ENCODE data around the gene SEC11A.

The SEC11A gene

GRCh38 chr15:84715441-84716035 lies 401 bp downstream of the SEC11A start:
- H3K4me3 ChIP-seq (ENCODE audit: low read depth in 1 of 2, low read length in 2 of 2) = peak overlapping the region; percentile 98 to 99
- no peaks in the 10 kb centered on the region for H3K27me3 ChIP-seq (ENCODE audit: insufficient read depth, low read length, poor library complexity)
- peaks cover 5% of the 10 kb centered on the region for H3K36me3 ChIP-seq (ENCODE audit: insufficient read depth, low read length)
- ATAC-seq (ENCODE audit: insufficient read depth, low read depth) (peak; percentile 8; the same call in 1 of the 3 replicates), DNase-seq (peak; percentile 46)
- H2AFZ ChIP-seq (ENCODE audit: low read depth, low read length) = peak overlapping the region; percentile 98
- H4K20me1 ChIP-seq (ENCODE audit: insufficient read depth, low read length) = peaks cover 9% of the 10 kb centered on the region; the same call in 1 of the 2 replicates
- peaks cover 57% of the 10 kb centered on the region for H3K79me2 ChIP-seq (ENCODE audit: insufficient read depth, low read length)
- TF ChIP-seq EZH2 (IDR thresholded peaks at IDR 0.05; ENCODE audit: borderline replicate concordance, low read depth, low read length, severe bottlenecking) (no peak), CTCF (IDR thresholded peaks at IDR 0.05; ENCODE audit: borderline replicate concordance, extremely low read depth, low read length, poor library complexity, severe bottlenecking) (no peak)
- peak overlapping the region; percentile 79 for H3K4me2 ChIP-seq (ENCODE audit: insufficient read depth, low read length)
- no peaks in the 10 kb centered on the region for H3K9me3 ChIP-seq (ENCODE audit: insufficient read depth, low read length, severe bottlenecking)
- H3K4me1 ChIP-seq (ENCODE audit: insufficient read depth, low read length) = peaks cover 30% of the 10 kb centered on the region
- peak overlapping the region; percentile 89 for H3K27ac ChIP-seq (ENCODE audit: low read length)
- peak overlapping the region; percentile 85 for H3K9ac ChIP-seq (ENCODE audit: low read depth, low read length)

GRCh38 chr15:84714821-84715220 lies 1.1 kb downstream of the SEC11A start:
- no peak for ATAC-seq (ENCODE audit: insufficient read depth, low read depth)
- peak overlapping the region; percentile 98 to 99; a peak in 3 of 4 replicates for H3K4me3 ChIP-seq (ENCODE audit: low read depth in 1 of 2, low read length in 2 of 2)
- H3K4me1 ChIP-seq (ENCODE audit: insufficient read depth, low read length) = peaks cover 30% of the 10 kb centered on the region
- peaks cover 5% of the 10 kb centered on the region for H3K36me3 ChIP-seq (ENCODE audit: insufficient read depth, low read length)
- peak overlapping the region; percentile 85 for H3K9ac ChIP-seq (ENCODE audit: low read depth, low read length)
- peak overlapping the region; percentile 89; the same call in 1 of the 2 replicates for H3K27ac ChIP-seq (ENCODE audit: low read length)
- no peak for TF ChIP-seq CTCF (IDR thresholded peaks at IDR 0.05; ENCODE audit: borderline replicate concordance, extremely low read depth, low read length, poor library complexity, severe bottlenecking)
- no peak for TF ChIP-seq EZH2 (IDR thresholded peaks at IDR 0.05; ENCODE audit: borderline replicate concordance, low read depth, low read length, severe bottlenecking)
- H3K79me2 ChIP-seq (ENCODE audit: insufficient read depth, low read length) = peaks cover 63% of the 10 kb centered on the region
- H2AFZ ChIP-seq (ENCODE audit: low read depth, low read length) = no peak overlapping the region
- no peaks in the 10 kb centered on the region for H3K27me3 ChIP-seq (ENCODE audit: insufficient read depth, low read length, poor library complexity)
- DNase-seq = no peak
- peak overlapping the region; percentile 79 for H3K4me2 ChIP-seq (ENCODE audit: insufficient read depth, low read length)
- no peaks in the 10 kb centered on the region for H3K9me3 ChIP-seq (ENCODE audit: insufficient read depth, low read length, severe bottlenecking)
- peaks cover 9% of the 10 kb centered on the region; the same call in 1 of the 2 replicates for H4K20me1 ChIP-seq (ENCODE audit: insufficient read depth, low read length)

- H3K9me3 ChIP-seq (ENCODE audit: insufficient read depth, low read length, severe bottlenecking) = no peaks in the 10 kb centered on the region
- no peak overlapping the region for H2AFZ ChIP-seq (ENCODE audit: low read depth, low read length)
- DNase-seq = no peak
- H4K20me1 ChIP-seq (ENCODE audit: insufficient read depth, low read length) = peaks cover 9% of the 10 kb centered on the region; the same call in 1 of the 2 replicates
- peak overlapping the region; percentile 98 to 99; a peak in 2 of 4 replicates for H3K4me3 ChIP-seq (ENCODE audit: low read depth in 1 of 2, low read length in 2 of 2)
- H3K79me2 ChIP-seq (ENCODE audit: insufficient read depth, low read length) = peaks cover 67% of the 10 kb centered on the region
- no peaks in the 10 kb centered on the region for H3K27me3 ChIP-seq (ENCODE audit: insufficient read depth, low read length, poor library complexity)
- peak overlapping the region; percentile 85 for H3K9ac ChIP-seq (ENCODE audit: low read depth, low read length)
- TF ChIP-seq EZH2 (IDR thresholded peaks at IDR 0.05; ENCODE audit: borderline replicate concordance, low read depth, low read length, severe bottlenecking) = no peak
- TF ChIP-seq CTCF (IDR thresholded peaks at IDR 0.05; ENCODE audit: borderline replicate concordance, extremely low read depth, low read length, poor library complexity, severe bottlenecking) = no peak
- H3K4me1 ChIP-seq (ENCODE audit: insufficient read depth, low read length) = peaks cover 30% of the 10 kb centered on the region
- H3K27ac ChIP-seq (ENCODE audit: low read length) = no peak overlapping the region
- no peak for ATAC-seq (ENCODE audit: insufficient read depth, low read depth)
- peaks cover 5% of the 10 kb centered on the region for H3K36me3 ChIP-seq (ENCODE audit: insufficient read depth, low read length)
- peak overlapping the region; percentile 79 for H3K4me2 ChIP-seq (ENCODE audit: insufficient read depth, low read length)
Measured at GRCh38 chr15:84714372-84714771, 1.6 kb downstream of the SEC11A start.
